HG02852 (cell line): Measurements from ENCODE around the gene CBFA2T3.
"Not testable (repeated sequence)": the region's sequence is repeated elsewhere in the genome, so short reads cannot be mapped to it uniquely, and the experiment has no call there.

Source experiments
- ATAC-seq: cut with Tn5 transposase; IDR thresholded peaks from one replicate; pipeline ENCODE4 v1.9.1; 2021; ENCODE audit warnings: mild to moderate bottlenecking, moderate library complexity; ENCODE audit not compliant: unreplicated experiment

Gene CBFA2T3

DNA sequence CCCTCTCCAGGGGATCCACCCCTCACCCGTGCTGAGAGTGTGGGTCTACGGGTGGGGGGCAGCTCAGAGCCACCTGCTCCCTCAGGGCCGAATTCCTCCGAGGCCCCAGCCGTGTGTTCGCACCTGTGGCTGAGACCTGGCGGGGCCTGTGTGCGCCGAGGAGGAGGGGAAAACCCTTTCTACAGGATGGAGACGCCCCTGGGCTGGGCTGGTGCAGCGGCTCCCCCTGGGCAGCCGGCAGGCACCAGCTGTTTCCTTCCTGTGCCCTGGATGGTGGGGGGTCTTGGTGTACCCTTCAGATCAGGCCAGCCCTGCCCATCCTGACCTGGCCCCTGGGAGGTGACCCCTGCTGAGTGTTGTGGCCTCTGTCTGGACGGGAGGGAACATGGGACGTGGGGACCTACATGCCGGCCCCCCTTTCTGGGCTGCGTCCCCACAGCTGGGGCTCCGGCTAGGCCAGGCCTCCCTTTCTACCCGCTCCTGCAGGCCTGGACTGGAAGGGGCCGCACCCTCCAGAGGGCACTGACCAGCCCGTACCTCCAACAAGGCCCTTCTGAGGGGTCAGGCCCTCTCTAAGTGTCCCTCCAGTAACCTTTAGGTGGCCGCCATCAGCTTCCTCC is 82.2 kb downstream of the CBFA2T3 start:
- ATAC-seq = no peak

DNA sequence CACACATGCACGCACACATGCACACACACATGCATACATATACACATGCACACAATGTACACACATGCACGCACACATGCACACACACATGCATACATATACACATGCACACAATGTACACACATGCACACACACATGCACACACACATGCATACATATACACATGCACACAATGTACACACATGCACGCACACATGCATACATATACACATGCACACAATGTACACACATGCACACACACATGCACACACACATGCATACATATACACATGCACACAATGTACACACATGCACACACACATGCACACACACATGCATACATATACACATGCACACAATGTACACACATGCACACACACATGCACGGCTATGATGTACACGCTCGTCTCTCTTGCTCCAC is 82.7 kb downstream of the CBFA2T3 start:
- ATAC-seq = not testable (repeated sequence)

DNA sequence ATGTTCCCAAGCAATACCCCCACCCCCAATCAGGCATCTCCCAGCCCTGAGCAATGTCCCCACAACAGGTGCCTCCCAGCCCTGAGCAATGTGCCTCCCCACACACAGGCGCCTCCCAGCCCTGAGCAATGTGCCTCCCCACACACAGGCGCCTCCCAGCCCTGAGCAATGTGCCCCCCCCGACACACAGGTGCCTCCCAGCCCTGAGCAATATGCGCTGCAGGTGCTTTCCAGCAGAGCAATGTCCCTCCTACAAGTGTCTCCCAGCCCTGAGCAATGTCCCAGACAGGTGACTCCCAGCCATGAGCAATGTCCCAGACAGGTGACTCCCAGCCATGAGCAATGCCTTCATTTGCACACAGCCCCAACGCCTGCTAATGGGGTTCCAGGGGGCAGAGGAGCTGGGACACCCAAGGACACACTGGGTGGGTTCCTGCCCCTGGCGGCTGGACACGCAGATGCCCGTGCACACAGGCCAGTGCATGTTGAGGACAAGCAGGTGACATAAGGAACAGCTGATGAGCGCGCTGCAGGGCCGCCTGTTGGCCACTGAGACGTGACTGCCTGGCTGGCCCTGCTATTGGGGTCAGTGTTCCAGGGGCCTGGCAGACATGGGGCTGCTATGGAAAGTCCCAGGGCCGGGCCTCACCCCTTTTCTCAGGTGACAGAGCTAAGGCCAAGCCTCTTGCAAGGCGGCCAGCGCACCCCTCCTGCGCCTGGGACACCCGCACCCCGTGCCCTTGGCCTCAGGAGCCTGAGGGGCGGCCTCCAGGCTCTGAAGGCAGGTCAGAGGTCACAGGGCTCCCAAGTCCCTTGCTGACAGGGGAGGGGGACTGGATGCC is 83.7 kb downstream of the CBFA2T3 start:
- ATAC-seq = no peak

DNA sequence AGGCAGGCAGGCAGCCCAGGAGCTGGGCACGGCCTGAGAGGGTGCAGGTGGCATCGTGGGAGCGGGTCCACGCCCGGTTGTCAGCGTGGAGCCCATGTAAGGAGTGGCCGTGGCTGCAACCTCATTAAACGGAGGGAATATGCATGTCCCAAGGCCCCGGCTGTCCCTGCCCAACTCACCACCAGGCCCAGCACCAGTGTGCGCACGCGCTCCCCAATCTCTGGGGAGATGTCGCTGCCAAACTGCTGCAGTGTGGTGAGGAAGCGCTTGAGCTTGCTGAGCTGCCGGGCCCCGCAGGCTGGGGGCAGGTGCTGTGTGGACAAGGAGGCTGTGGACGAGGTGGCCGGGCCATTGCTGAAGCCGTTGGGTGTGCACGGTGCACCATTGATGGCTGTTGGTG is 84.9 kb downstream of the CBFA2T3 start:
- no peak for ATAC-seq

DNA sequence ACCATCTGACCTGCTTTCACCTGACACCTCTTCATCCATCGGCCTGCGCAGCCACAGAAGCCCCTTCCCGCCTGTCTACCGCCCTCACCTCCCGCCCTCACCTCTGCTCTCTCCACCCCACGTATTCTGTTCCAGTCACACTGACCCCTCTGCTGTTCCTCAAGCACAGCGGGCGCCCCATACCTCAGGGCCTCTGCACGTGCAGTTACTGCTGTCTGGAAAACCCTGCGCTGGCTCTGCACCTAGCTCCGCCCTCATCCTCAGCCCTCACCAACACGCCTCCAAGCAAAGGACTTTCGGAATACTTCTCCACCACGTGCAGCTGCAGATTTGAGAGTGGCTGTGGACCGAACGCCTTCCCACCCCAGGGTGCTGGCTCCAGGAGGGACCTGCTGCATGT is 85.9 kb downstream of the CBFA2T3 start:
- no peak for ATAC-seq

DNA sequence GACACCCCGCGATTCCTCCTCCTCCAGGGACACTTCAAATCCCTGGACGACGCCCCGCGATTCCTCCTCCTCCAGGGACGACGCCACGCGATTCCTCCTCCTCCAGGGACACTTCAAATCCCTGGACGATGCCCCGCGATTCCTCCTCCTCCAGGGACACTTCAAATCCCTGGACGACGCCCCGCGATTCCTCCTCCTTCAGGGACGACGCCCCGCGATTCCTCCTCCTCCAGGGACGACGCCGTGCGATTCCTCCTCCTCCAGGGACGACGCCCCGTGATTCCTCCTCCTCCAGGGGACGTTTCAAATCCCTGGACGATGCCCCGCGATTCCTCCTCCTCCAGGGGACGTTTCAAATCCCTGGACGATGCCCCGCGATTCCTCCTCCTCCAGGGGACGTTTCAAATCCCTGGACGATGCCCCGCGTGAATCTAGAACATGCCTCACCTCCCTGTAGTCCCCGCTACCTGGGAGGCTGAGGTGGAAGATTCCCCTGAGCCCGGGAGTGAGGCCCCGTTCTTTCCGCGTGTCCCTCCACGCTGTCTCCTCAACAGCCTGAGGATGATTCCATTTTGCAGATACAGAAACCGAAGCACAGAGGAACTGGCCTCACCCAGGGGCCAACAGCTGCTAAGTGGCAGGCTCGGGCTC is 87.2 kb downstream of the CBFA2T3 start:
- ATAC-seq = not testable (repeated sequence)

DNA sequence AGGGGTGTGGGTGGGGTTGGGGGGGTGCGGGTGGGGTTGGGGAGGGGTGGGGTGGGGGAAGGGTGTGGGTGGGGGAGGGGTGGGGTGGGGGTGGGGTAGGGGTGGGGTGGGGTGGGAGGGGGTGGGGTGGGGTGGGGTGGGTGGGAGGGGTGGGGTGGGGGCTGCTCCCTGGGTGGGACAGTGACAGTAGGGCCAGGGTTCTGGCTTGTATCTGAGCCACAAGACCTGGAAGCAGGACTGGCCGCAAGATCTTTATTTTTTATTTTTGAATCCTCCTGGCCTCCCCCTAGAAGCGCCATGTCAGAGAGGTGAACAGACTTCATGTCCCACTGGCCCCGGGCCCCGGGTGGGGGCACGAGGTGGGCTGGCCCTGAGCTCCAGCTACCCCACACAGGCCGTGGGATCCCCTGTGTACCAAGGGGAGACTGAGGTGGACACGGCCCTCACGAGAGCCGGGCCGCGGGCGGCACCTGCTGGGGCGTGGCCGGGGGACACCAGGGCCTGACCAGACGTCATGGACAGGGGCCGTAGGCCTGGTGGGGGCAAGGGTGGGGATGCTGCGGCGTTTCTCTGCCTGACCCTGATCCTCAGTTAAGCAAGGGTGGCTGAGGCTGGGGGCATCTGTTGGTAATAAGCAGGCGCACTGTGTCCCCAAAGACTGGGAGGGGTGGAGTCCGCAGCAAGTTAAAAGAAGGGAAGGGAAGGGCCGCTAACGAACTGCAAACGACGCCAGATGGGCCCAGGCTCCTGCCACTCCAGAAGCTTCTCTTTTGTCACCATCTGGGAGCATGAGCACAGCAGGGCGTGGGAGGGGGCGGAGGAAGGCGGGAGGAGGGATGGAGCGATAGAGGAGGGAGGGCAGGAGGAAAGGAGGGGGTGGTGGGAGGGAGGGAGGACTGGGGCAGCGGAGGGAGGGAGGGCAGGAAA is 88.3 kb downstream of the CBFA2T3 start:
- no peak for ATAC-seq

DNA sequence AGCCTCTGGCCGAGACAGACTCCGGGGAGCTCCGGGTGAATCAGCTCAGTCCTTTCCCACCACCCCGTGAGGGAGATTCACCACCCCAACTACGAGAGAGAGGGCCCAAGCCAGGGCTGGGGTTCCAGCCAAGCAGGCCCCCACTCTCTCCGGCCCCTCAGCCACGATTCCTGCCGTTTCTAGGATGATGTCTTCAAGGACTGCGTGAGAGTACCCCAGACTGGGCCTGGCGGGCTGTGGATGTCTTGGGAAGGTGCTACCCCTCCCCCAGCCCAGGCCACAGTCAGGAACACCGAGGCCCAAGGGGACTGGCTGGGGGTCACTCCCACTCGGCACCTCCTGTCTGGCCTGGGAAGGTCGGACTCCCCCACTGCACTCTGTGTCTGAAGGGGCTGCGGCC is 89.0 kb downstream of the CBFA2T3 start:
- ATAC-seq = no peak

DNA sequence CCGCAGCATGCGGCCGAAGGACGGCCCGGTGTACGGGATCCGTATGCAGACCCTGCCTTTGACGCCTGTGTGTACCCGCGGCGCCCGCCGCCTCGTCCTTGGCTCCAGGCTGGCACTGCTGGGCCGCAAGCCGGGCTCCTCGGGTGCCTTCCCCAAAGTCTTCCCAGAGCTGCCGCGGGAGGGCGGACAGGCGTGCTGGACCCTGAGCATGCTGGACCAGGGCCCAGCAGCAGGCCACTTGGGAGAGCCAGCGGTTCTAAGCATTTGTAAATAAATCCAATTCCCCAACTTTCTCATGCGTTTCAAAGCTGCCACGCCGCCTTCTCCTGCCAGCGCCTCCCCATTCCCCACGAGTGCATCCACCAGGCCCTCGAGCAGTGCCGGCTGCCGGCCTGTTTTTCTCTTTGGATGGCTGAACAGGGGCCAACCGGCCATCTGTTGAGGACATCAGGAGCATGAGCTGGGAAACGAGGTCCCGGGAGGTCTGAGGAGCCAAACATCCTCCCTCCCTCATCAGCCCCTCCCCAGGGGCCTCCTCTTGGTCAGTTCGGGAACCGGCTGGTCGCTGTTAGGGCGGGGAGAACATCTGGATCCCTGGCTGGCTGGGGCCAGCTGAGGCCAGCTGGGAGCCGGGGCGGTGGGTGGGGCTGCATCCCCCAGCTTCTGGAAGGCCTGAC is 90.0 kb downstream of the CBFA2T3 start:
- no peak for ATAC-seq

DNA sequence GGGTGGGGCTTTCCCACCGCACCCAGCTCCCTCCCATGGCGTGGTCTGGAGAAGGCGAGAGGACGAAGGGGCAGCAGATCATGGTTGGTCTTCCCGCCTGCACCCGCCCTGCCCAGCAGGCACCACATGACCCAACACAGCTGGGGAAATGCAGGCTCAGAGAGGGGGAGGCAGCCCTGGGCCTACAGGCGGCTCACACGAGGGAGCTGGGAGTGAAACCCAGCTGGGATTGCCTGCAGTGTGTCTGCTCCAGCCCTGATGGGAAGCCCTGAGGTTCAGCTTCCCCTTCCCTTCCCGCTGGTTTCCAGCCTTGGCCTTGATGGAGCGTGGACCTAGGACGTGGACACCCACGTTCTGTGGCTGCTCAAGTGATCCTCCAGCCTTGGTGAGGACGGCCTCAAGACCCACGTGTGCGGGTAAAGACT is 90.6 kb downstream of the CBFA2T3 start:
- no peak for ATAC-seq

DNA sequence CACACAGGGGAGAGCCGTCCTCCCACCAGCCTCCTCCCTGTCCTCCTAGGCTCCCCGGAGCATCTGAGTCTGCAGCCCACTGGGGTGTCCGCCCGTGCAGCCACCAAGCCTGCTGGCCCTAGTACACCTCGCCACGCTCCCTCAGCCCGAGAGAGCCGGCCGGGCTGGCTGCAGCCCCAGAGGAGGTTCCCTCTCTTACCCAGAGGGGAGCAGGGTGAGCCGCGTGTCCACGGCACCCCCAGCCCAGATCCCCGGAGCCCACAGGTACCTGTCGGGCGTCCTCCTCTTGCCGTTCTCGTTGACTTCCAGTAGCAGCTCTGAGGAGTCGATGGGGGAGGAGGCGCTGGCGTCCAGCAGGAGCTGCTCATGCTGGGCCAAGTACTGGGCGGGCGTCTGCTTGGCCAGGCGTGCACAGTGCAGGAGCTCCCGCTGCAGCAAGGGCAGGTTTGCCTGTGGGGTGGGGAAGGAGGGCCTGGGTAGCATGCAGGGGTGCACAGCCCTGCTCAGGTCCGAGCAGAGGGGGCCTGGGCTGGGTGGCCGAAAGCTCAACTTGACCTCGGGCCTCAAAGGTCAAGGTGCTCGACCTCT is 91.2 kb downstream of the CBFA2T3 start:
- ATAC-seq = no peak

DNA sequence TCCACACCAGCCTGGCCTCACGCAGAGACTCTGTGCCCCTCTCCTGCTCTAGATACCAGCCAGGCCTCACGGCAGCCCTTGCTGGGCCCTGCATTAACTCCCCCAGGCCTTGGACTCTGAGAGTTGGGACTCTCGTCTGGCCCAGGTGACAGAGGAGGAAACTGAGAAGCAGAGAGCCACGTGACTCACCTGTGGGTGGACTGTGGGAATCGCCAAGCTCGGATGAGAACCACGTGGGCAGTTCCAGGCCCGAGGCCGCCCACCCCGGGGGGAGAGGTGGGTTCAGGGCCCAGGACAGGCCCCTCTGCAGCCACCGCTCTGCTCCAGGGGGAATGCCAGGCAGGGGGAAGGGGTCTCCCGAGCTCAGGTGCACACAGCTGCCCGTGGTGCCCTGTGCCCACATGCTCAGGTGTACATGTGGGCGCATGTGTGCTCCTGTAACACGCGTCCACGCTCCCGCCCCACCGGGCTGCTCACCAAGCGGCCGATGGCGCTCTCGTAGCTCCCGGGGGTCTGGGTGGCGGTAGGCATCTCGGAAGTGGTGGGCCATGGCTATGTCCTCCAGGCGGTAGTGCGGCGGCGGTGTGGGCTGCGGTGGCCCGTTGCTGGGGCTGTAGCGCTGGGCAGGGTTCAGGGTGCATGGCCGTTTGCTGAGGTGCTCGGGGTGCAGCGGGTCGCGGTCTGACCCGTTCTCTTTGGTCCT is 92.3 kb downstream of the CBFA2T3 start:
- ATAC-seq = no peak

DNA sequence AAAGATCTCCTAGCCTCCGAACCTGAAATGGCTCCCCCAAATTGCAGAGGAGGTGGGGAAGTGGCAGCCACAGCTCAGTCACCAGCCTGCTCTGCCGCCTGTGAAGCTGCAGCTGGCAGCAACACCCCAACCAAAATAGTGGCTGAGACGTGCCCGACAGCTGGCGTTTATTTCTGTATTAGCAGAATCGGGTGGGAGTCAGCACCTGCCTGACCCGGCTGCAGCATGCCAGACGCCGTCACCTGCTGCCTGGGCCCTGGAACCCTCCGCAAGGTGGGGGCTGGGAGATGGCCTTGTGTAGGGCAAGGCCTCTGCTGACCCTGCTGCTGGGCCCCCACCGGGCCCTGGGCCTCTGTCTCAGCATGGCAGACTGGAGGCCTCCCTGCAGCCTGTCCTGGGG is 93.1 kb downstream of the CBFA2T3 start:
- no peak for ATAC-seq

DNA sequence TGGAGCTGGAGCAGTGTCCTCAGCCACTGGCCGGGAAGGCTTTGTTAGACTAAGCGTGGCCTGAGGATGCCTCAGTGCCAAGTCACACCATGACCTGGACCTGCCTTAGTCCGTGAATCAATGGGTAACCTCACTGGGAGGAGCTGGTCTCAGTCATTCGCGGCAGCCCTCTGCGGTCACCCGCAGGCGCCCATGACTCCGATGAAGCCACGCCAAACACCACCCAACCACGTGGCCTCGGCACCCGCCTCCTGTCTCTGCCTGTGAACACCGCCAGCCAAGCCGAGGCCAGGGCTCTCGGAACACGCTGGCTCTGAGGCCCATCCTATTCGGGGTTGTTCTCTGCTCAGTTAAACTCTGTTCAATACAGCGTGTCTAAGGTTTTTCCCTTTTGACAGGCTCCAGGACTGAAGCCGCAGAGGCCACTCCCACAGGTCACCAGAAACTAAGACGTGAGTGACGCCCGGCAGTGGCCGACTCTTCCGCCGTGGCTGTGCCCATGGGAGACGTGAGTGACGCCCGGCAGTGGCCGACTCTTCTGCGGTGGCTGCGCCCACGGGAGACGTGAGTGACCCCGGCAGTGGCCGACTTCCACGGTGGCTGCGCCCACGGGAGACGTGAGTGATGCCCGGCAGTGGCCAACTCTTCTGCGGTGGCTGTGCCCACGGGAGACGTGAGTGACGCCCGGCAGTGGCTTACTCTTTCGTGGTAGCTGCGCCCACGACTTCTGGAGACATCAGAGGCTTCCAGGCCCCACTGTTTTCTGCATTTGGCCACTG is 93.7 kb downstream of the CBFA2T3 start:
- ATAC-seq = no peak

DNA sequence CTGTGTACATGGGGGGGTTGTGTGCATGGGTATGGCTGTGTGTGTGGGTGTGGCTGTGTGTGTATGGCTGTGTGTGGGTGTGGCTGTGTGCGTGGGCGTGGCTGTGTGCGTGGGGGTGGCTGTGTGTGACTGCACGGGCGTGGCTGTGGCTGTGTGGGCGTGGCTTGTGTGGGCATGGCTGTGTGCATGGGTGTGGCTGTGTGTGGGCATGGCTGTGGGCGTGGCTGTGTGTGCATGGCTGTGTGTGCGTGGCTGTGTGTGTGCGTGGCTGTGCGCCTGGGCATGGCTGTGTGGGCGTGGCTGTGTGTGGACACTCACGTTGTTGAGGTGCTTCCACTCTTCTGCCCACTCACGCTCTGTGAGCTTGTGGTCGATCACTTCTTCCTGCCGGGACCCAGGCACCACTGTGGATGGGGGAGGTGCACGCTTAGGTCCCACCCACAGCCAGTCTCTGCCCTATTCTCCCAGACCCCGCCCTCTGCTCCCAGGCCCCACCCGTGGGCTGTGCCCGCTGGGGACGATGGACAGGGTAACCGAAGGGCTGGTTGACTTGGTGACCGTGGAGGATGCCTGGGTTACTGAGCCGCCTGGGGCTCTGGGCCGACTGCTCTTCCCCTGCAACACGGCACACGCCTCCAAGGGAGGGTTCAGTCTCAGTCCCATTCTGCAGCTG is 94.5 kb downstream of the CBFA2T3 start:
- ATAC-seq = no peak

DNA sequence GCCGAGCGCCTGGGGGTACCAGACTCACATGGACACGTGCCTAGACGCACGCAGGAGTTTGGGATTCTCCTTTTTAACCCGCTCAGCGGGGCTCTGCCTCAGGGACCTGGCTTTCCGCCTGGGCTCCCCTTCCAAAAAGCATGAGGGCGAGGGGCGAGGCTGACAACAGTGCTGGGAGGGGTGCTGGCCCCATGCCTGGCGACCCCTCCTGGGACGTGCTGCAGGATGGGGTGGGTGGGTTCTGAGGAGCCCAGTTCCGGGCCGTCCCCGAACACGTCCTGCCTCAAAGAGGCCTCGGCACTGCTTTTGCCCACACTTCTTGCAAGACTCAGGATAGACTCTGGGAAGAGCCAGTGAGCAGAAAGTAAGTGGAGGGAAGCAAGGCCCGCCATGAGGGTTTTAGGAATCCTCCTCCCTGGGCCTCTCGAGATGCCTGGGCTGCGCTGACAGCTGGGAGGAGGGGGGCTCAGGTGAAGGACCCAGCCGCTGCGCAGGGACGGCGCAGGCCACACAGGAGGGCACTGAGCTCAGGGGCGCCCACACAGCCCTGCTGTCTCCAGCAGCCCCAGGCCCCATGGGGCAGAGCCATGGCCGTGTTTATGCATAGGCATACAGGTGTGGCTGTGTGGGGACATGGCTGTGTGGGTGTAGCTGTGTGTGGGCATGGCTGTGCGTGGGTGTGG is 95.2 kb downstream of the CBFA2T3 start:
- ATAC-seq = no peak

DNA sequence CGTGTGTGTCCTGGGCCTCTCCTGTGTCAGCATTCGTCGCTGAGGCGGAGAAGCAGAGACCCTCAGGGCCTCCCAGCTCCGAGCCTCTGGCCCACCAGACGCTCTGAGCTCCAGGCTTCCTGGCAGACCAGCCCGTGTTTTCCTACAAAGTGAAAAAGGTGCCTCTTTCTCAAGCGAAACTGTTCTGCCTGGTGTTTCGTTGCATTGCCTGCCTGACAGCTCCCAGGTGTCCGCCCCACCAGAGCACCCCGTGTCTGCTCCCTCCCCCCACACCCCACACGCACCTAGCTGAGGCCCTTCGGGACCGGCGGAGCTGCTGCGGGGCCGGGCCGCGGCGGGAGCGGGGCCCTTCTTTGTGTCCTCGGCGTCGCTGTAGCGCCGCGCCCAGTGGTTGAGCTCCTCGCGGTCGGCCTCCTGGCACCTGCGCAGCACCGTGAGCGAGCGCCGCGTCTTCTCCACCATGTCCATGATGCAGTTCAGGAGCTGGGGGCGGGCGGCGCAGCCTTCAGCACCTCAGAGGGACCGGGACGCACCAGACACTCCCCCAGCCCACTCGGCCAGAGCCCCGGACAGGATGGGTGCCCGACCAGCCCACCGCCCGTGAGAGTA is 95.9 kb downstream of the CBFA2T3 start:
- no peak for ATAC-seq
